ENCODE measurements around the gene LYZL4. TPM values are rescaled to one million over a fixed set of nuclear protein-coding genes. Genes with fewer than 3 reads are reported as not detected.

LYZL4 gene
- polyA plus RNA-seq, 1 donor from 2014 or later: not detected

DNA sequence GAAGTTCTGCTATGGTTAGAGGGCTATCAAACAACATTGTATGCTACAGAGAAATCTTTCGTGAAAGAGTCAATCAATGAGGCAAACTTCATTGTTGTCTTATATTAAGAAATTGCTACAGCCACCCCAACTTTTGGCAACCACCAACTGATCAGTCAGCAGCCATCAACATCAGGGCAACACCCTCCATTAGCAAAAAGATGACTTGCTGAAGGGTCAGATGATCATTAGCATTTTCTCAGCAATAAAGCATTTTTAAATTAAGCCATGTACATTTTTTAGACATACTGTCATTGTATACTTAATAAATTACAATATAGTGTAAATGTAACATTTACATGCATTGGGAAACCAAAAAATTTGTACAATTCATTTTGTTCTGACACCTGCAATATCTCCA, 53.1 kb downstream of the LYZL4 start:
- Histone ChIP-seq H3K4me2 (ENCODE audit: low read length) (no peak overlapping the region), H4K20me1 (ENCODE audit: insufficient read depth) (no peaks in the 10 kb centered on the region), H3K36me3 (ENCODE audit: insufficient read depth, low read length) (no peaks in the 10 kb centered on the region), H3K9ac (ENCODE audit: low read length) (no peak overlapping the region), H3K9me2 (ENCODE audit: insufficient read depth, low read length) (no peaks in the 10 kb centered on the region), H3K4me3 (ENCODE audit: low read length) (no peak overlapping the region), H2AFZ (ENCODE audit: low read depth, low read length) (no peak overlapping the region), H3K79me2 (replicated peaks; ENCODE audit: insufficient read depth, low read length) (no peaks in the 10 kb centered on the region), H3K27ac (ENCODE audit: low read length) (no peak overlapping the region), H3K27me3 (ENCODE audit: insufficient read depth, low read depth, low read length) (no peaks in the 10 kb centered on the region), H3F3A (ENCODE audit: insufficient read depth, low read length, poor library complexity, severe bottlenecking) (no peaks in the 10 kb centered on the region), H3K9me3 (ENCODE audit: low read length) (no peaks in the 10 kb centered on the region)
- no peak for TF ChIP-seq SMC3 (conservative IDR thresholded peaks at IDR 0.05; ENCODE audit: poor library complexity)
- no peak for TF ChIP-seq CTCF (IDR thresholded peaks at IDR 0.05; ENCODE audit: poor library complexity, severe bottlenecking)
- no peak for TF ChIP-seq RAD21 (conservative IDR thresholded peaks at IDR 0.05)
- TF ChIP-seq EZH2 (IDR thresholded peaks at IDR 0.05; ENCODE audit: borderline replicate concordance, insufficient read depth, low read length, poor library complexity, severe bottlenecking): no peak
- TF ChIP-seq TAF1 (IDR thresholded peaks at IDR 0.05; ENCODE audit: low read depth): no peak
- TF ChIP-seq, protein P1, sequence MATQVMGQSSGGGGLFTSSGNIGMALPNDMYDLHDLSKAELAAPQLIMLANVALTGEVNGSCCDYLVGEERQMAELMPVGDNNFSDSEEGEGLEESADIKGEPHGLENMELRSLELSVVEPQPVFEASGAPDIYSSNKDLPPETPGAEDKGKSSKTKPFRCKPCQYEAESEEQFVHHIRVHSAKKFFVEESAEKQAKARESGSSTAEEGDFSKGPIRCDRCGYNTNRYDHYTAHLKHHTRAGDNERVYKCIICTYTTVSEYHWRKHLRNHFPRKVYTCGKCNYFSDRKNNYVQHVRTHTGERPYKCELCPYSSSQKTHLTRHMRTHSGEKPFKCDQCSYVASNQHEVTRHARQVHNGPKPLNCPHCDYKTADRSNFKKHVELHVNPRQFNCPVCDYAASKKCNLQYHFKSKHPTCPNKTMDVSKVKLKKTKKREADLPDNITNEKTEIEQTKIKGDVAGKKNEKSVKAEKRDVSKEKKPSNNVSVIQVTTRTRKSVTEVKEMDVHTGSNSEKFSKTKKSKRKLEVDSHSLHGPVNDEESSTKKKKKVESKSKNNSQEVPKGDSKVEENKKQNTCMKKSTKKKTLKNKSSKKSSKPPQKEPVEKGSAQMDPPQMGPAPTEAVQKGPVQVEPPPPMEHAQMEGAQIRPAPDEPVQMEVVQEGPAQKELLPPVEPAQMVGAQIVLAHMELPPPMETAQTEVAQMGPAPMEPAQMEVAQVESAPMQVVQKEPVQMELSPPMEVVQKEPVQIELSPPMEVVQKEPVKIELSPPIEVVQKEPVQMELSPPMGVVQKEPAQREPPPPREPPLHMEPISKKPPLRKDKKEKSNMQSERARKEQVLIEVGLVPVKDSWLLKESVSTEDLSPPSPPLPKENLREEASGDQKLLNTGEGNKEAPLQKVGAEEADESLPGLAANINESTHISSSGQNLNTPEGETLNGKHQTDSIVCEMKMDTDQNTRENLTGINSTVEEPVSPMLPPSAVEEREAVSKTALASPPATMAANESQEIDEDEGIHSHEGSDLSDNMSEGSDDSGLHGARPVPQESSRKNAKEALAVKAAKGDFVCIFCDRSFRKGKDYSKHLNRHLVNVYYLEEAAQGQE (IDR thresholded peaks at IDR 0.05; ENCODE audit: borderline replicate concordance): no peak
- no peak for TF ChIP-seq MXI1 (conservative IDR thresholded peaks at IDR 0.05; ENCODE audit: poor library complexity, severe bottlenecking)
- no peak for TF ChIP-seq EP300 (conservative IDR thresholded peaks at IDR 0.05; ENCODE audit: poor library complexity, severe bottlenecking)
- no peak for TF ChIP-seq POLR2AphosphoS5 (IDR thresholded peaks at IDR 0.05)

DNA sequence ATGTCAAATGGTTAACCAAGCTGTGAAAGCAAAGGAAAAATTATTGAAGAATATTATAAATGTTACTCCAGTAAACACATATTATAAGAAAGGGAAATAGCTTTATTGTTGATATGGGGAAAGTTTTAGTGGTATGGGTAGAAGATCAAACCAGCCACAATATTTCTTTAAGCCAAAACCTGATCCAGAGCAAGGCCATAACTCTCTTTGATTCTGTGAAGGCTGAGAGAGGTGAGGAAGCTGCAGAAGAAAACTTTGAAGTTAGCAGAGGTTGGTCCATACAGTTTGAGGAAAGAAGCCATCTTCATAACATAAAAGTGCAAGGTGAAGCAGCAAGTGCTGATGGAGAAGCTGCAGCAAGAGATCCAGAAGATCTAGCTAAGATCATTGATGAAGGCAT, 54.8 kb downstream of the LYZL4 start:
- Histone ChIP-seq H3K9me3 (ENCODE audit: low read length) (no peaks in the 10 kb centered on the region), H3K9ac (ENCODE audit: low read length) (no peak overlapping the region), H3K4me3 (ENCODE audit: low read length) (no peak overlapping the region), H3K4me2 (ENCODE audit: low read length) (no peak overlapping the region), H4K20me1 (ENCODE audit: insufficient read depth) (no peaks in the 10 kb centered on the region), H3K36me3 (ENCODE audit: insufficient read depth, low read length) (no peaks in the 10 kb centered on the region), H3K27me3 (ENCODE audit: insufficient read depth, low read depth, low read length) (no peaks in the 10 kb centered on the region), H2AFZ (ENCODE audit: low read depth, low read length) (no peak overlapping the region), H3K27ac (ENCODE audit: low read length) (no peak overlapping the region), H3K79me2 (replicated peaks; ENCODE audit: insufficient read depth, low read length) (no peaks in the 10 kb centered on the region), H3K9me2 (ENCODE audit: insufficient read depth, low read length) (no peaks in the 10 kb centered on the region), H3F3A (ENCODE audit: insufficient read depth, low read length, poor library complexity, severe bottlenecking) (no peaks in the 10 kb centered on the region)
- TF ChIP-seq TAF1 (IDR thresholded peaks at IDR 0.05; ENCODE audit: low read depth) (no peak), CTCF (IDR thresholded peaks at IDR 0.05; ENCODE audit: poor library complexity, severe bottlenecking) (no peak), EP300 (conservative IDR thresholded peaks at IDR 0.05; ENCODE audit: poor library complexity, severe bottlenecking) (no peak), MXI1 (conservative IDR thresholded peaks at IDR 0.05; ENCODE audit: poor library complexity, severe bottlenecking) (no peak), RAD21 (conservative IDR thresholded peaks at IDR 0.05) (no peak), SMC3 (conservative IDR thresholded peaks at IDR 0.05; ENCODE audit: poor library complexity) (no peak), POLR2AphosphoS5 (IDR thresholded peaks at IDR 0.05) (no peak), EZH2 (IDR thresholded peaks at IDR 0.05; ENCODE audit: borderline replicate concordance, insufficient read depth, low read length, poor library complexity, severe bottlenecking) (no peak)
- TF ChIP-seq, protein P1 (IDR thresholded peaks at IDR 0.05; ENCODE audit: borderline replicate concordance): no peak
